PC-9 (cell line): ENCODE results near the gene ZNF3.

Source experiments
- EZH2 ChIP-seq: fragments of 200-600 bp; sonication (generic); IDR thresholded peaks from 2 replicates; pipeline ENCODE4 v1.8.0; 2017; ENCODE audit warnings: antibody characterized with exemption, low read depth
- TF ChIP-seq, protein P1 (sequence below): fragments of 200-600 bp; sonication (generic); conservative IDR thresholded peaks from 2 replicates; pipeline ENCODE4 v1.6.1; 2017; ENCODE audit warnings: mixed run types, antibody characterized with exemption, mild to moderate bottlenecking, moderate library complexity

DNA sequence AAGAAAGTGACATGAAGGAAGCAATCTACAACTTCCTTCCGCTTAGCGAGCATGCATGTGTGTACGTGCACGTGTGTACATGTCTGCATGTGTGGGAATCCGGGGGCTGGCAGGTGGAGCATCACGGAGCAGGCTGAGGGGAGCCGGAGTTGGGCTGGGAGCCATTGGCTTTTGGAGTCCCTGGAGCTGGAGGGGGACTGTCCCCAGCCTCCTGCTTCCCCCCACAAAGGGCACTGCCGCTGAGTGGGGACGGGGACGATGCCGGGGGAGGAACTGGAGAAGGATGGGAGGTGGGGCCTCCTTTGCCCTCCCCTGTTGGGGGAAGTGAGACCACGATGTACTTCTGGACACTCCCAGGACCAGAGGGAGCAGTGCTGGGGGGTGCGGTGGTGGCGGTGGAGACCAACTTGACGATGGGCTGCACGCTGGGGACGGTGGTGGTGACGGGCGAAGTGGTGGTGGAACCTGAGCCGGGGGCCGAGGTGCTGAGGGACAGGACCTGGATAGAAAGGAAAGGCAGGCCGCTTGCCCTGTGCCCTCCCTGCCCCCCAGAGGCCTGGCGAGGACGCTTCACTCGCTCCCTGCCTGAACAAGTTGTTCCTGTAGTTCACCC, 25.7 kb upstream of the ZNF3 start:
- TF ChIP-seq, protein P1, sequence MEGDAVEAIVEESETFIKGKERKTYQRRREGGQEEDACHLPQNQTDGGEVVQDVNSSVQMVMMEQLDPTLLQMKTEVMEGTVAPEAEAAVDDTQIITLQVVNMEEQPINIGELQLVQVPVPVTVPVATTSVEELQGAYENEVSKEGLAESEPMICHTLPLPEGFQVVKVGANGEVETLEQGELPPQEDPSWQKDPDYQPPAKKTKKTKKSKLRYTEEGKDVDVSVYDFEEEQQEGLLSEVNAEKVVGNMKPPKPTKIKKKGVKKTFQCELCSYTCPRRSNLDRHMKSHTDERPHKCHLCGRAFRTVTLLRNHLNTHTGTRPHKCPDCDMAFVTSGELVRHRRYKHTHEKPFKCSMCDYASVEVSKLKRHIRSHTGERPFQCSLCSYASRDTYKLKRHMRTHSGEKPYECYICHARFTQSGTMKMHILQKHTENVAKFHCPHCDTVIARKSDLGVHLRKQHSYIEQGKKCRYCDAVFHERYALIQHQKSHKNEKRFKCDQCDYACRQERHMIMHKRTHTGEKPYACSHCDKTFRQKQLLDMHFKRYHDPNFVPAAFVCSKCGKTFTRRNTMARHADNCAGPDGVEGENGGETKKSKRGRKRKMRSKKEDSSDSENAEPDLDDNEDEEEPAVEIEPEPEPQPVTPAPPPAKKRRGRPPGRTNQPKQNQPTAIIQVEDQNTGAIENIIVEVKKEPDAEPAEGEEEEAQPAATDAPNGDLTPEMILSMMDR: no peak
- no peak for TF ChIP-seq EZH2
